Kidney epithelial cell (primary cell): ENCODE results near the gene SRSF4. TPM values are rescaled to one million over a fixed set of nuclear protein-coding genes. Genes with fewer than 3 reads are reported as not detected.

Source experiments
- DNase-seq: peaks from one replicate; pipeline ENCODE4 v3.0.0-alpha.2; 2010; ENCODE audit warnings: low read depth
- H3K27me3 ChIP-seq: 2 replicates; pipeline ENCODE4 v1.6.0; 2011; ENCODE audit warnings: low read length; ENCODE audit not compliant: control insufficient read depth, insufficient read depth
- H3K36me3 ChIP-seq: 2 replicates; pipeline ENCODE4 v1.5.1; 2011; ENCODE audit warnings: low read length; ENCODE audit not compliant: control insufficient read depth, insufficient read depth
- H3K4me3 ChIP-seq: 2 replicates; pipeline ENCODE4 v1.5.1; 2011; ENCODE audit warnings: low read depth, mild to moderate bottlenecking, control low read depth, low read length
- total RNA-seq: library from RNA; depleted of rRNA; stranded (reverse); fragments of >200 nt; gene quantifications from 2 replicates; pipeline ENCODE4 v1.2.3, GENCODE V29; 2015
- TF ChIP-seq, protein P1 (sequence below): IDR thresholded peaks from 2 replicates; pipeline ENCODE4 v1.5.1; 2011; ENCODE audit warnings: mild to moderate bottlenecking, moderate library complexity, low read length, control low read depth, inconsistent platforms; ENCODE audit not compliant: insufficient read depth, poor library complexity, severe bottlenecking

SRSF4 gene
- total RNA-seq, 1 donor from 2014 or later: 40.2 TPM

DNA sequence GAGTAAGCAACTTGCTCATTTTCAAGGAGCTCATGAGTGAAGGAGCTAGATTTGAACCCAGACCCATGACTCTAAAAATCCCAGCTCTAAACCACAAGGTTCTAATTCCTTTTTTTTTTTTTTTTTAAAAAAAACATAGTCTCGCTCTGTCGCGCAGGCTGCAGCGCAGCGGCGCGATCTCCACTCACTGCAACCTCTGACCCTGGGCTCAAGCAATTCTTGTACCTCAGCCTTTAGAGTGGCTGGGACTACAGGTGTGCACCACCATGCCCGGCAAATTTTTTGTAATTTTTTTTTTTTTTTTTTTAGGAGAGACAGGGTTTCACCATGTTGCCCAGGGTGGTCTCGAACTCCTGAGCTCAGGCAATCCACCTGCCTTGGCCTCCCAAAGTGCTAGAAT lies 13.8 kb downstream of the SRSF4 start:
- no peak for DNase-seq
- no peak overlapping the region for H3K4me3 ChIP-seq
- no peaks in the 10 kb centered on the region for H3K36me3 ChIP-seq
- TF ChIP-seq, protein P1, sequence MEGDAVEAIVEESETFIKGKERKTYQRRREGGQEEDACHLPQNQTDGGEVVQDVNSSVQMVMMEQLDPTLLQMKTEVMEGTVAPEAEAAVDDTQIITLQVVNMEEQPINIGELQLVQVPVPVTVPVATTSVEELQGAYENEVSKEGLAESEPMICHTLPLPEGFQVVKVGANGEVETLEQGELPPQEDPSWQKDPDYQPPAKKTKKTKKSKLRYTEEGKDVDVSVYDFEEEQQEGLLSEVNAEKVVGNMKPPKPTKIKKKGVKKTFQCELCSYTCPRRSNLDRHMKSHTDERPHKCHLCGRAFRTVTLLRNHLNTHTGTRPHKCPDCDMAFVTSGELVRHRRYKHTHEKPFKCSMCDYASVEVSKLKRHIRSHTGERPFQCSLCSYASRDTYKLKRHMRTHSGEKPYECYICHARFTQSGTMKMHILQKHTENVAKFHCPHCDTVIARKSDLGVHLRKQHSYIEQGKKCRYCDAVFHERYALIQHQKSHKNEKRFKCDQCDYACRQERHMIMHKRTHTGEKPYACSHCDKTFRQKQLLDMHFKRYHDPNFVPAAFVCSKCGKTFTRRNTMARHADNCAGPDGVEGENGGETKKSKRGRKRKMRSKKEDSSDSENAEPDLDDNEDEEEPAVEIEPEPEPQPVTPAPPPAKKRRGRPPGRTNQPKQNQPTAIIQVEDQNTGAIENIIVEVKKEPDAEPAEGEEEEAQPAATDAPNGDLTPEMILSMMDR: no peak
- no peaks in the 10 kb centered on the region for H3K27me3 ChIP-seq

DNA sequence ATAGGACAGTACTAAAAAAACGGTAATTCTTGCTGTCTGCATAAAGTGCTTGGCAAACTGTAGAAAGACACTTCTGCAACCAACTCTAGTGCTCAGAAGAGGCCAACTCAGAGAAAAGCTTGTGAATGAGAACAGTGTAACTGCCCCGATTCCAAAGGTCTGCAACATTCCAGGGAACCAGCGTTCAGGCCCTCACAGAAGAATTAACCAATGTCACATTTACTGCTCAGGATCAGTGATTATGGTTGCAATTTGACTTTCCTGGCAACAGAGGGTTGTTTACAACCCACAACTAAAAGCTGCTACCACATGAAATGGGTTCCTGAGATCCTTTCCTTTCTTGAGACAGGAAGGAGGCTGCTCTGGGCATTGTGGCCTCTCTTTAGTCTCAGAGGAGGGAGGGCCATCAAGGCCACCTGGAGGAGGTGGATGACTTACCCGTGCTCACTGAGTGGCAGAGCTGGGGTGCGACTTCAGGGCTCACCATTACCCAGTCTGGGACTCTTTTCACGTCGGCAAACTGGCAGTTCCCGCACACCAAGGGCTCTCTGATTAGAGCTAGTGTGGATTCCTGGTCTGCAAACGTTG lies 15.3 kb downstream of the SRSF4 start:
- TF ChIP-seq, protein P1: no peak
- H3K36me3 ChIP-seq: no peaks in the 10 kb centered on the region
- DNase-seq: no peak
- no peaks in the 10 kb centered on the region for H3K27me3 ChIP-seq
- no peak overlapping the region for H3K4me3 ChIP-seq

DNA sequence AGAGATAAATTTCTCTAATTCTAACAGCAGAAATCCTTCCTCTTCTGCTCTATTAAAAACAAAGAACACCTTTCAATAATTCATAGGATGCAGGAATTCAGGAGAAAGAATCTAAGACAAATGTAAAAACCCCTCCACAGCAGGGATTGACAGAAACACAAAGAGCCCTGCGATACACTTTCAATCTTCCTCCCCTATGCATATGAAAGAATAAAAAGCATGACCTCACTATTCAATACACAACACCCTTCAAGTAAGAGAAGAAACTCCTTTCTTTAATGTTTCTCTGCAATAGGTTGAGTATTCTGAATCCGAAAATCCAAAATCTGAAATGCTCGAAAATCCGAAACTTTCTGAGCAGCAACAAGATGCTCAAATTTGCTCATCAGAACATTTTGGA lies 17.1 kb downstream of the SRSF4 start:
- Histone ChIP-seq H3K27me3 (no peaks in the 10 kb centered on the region), H3K4me3 (no peak overlapping the region), H3K36me3 (no peaks in the 10 kb centered on the region)
- TF ChIP-seq, protein P1: no peak
- no peak for DNase-seq

DNA sequence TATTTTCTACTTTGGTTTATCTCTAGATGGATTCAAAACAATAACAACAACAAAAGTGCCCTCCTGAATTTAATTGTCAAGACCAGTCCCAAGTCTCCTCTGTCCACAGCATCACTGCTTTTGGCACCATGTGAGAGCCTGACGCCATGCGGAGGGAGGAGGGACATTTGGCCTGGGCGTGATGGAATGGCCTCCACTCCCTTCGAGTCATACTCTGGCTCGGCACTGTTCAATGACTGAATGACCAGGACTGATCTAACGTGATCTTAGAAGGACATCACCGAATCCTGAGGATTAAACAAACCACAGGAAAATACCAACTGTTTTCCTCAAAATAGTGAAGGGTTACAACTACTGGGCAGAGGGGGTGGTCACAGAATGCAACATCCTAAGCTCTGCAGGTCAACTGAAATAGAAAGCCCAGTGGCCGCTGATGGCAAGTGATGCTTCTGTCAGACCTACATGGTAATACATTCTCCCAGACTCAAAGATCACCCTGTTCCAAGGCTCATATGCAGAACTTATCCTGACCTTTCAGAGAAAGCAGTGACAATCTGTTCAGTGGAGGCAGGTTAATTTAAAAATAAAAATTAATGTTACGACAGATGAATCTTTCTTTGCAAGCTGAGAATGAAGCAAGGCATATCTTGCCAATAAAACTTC lies 19.1 kb downstream of the SRSF4 start:
- no peaks in the 10 kb centered on the region for H3K36me3 ChIP-seq
- DNase-seq: no peak
- H3K27me3 ChIP-seq: no peaks in the 10 kb centered on the region
- no peak overlapping the region for H3K4me3 ChIP-seq
- TF ChIP-seq, protein P1: no peak

DNA sequence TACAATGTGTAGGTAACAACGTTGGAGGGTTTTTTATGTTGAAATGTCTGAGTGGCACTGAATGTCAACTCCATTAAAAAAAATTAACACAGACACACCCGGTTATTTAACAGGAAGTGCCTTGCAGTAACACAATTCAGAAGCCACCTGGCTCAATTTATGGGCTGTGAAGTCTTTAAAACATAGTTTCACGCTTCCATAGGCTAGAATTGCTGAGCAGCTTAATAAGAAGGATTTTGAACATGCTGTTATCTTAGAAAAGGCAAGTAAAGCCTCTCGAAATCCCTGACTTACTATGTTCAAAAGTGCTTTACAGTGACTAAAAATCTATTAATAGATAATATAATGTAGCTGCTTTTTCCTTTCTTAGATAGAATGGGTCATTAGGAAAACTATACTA lies 19.7 kb downstream of the SRSF4 start:
- Histone ChIP-seq H3K4me3 (no peak overlapping the region), H3K27me3 (no peaks in the 10 kb centered on the region), H3K36me3 (no peaks in the 10 kb centered on the region)
- TF ChIP-seq, protein P1: no peak
- DNase-seq: no peak

DNA sequence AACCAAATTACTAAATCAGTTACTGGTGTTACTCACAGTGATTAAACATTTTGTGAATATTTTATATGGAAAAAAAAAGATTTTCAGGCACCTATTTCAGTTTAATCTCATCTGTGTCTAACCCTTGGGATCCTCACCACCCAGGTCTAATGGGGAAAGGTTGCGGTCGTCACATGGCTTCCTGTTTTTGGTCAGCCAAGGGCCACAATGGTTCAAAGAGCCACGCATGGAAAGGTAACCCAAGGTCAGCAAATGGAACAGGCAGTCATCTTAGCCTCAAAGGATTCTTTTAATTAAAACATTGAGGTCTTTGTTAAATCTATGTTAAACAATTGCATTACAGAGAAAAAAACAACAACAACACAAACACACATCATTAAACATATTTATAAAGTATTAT lies 21.9 kb downstream of the SRSF4 start:
- TF ChIP-seq, protein P1: no peak
- DNase-seq: no peak
- Histone ChIP-seq H3K36me3 (no peaks in the 10 kb centered on the region), H3K27me3 (no peaks in the 10 kb centered on the region), H3K4me3 (no peak overlapping the region)
